ENCODE data around the gene GLYR1.

DNA sequence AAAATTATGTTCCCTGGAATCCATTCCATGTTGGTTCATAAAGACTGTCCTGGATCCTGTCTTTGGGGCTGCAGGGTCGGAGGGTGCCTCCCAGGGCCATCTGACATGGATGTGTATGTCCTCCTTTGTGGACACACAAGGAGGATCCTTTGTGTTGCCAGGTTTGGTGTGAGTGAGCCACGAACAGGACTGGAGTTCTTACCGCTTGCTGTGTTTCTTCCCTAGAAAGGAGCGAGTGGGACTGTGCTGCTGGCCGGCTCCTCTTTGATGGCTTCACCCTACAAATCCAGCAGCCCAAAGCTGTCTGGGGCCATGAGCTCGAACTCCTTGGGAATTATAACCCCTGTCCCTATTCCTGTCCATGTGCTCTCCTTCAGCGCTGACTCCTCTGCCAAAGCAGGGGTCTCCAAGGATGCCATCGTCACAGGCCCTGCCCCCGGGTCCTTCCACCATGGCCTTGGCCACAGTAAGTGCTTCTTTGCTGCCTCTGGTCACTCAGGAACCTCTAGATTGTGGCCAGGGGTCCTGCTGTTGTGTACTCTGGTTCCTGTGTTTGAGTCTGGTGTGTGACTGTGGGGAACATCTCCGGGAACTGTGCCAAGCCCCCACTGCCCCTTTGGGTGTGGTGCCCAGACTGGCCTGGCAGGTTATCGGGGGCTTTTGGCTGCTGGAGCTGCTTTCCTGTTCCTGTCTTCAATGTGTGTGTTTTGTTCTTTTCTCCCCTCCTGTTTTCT lies 29.7 kb upstream of the GLYR1 start:
- TF ChIP-seq POLR2AphosphoS5 (IDR thresholded peaks at IDR 0.05), result no peak
- no peak for TF ChIP-seq POLR2A (IDR thresholded peaks at IDR 0.05; ENCODE audit: low read depth)

Measured in esophagus muscularis mucosa (tissue), 2 donors.